ENCODE results near the gene LY6G6F.

Gene LY6G6F

GRCh38 chr6:31706599-31706998 is at the start of gene LY6G6F:
LY6G6F (plus strand) TSS chr6:31706866; CDS start chr6:31706907, 41 bp downstream.
- no peak for DNase-seq

DNA sequence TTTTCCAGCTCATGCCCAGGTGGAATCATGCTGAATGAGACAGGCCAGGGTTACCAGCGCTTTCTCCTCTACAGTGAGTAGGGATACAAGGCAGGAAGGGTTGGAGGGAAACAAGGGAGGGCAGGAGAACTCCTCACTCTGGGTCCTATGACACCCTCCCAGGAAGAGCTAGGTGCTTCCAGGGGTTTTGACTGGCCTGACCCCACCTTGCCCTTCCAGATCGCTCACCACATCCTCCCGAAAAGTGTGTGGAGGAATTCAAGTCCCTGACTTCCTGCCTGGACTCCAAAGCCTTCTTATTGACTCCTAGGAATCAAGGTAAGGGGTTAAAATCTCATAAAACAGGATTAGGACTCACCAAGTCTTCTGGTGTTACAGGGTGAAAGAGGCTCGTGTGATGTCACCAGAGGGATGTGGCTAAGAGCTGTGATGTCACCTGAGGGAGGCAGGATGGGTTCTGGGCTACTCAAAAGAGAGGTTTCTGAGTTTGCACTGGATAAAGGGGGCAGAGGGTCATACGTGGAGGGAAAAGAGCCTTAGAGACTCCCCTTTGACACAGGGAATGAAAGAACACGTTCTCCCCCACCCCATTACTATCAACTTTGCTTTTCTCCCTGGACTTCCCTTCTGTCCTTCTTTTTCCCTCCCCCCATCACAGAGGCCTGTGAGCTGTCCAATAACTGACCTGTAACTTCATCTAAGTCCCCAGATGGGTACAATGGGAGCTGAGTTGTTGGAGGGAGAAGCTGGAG is 49.1 kb upstream of the LY6G6F start:
- DNase-seq = peak; percentile 50

DNA sequence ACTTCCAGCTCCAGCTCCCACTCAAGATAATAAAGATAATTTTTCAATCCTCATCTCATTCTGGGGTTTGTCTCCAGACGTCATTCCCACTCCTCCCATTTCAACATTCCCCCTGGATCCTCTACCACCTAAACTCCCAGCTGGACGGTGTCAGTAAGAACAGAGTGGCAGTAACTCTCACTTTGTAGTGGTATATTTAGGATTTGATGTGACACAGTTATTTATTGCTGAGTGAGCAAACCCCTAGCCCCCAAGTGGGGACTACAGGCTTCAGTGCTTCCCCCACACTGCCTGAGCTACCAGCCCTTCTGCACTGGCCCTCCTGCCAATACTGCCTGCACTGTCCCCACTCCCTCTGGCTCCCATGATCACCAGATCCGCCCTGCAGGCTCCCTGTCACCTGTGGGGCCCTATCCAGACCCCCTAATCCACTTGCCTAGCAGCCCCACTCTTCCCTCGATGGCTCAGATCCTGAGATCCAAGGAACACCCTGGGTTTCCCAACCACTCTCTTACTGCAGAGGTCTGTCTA is 48.4 kb upstream of the LY6G6F start:
- DNase-seq = no peak

GRCh38 chr6:31658983-31659648 is 47.5 kb upstream of the LY6G6F start:
- no peak for DNase-seq

DNA sequence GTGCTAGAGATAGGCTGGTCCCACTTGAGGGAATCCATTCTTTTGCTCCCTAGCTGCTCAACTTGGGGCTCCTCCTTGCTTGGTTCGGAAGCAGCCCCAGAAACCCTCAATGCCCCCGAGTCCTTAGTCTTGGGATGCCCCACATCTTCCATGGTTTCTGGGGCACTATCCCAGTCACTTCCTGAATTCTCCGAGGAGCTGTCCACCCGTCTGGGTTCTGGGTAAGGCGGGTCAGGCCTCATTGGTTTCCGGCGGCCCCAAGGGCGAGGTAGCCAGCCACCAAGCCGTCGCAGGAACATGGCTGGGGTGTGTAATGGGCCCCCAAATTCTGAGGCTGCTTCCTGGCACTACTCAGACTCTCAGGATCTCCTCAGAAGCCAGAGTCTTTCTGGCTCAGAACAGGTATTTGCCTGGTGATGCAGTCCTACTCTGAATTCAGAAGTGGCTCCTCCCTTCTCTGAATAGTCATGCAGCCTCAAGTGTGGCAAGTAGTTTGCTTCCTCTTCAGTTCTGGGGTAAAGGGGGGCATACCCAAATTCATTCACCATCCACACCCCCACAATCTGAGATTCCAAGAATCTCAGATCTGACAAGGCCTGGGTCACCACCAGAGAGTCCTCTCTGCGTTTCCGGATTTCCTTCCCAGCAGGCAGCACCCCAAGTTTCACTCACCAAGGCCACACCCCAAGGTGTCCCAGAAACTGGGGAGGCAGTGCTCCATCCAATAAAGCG is 46.9 kb upstream of the LY6G6F start:
- DNase-seq = peak; percentile 48

- DNase-seq = peak; percentile 85
Measured at GRCh38 chr6:31660381-31661261, 46.0 kb upstream of the LY6G6F start, which contains the start of gene C6orf47. C6orf47 (minus strand) TSS chr6:31660778; CDS start chr6:31659947, 831 bp downstream.

DNA sequence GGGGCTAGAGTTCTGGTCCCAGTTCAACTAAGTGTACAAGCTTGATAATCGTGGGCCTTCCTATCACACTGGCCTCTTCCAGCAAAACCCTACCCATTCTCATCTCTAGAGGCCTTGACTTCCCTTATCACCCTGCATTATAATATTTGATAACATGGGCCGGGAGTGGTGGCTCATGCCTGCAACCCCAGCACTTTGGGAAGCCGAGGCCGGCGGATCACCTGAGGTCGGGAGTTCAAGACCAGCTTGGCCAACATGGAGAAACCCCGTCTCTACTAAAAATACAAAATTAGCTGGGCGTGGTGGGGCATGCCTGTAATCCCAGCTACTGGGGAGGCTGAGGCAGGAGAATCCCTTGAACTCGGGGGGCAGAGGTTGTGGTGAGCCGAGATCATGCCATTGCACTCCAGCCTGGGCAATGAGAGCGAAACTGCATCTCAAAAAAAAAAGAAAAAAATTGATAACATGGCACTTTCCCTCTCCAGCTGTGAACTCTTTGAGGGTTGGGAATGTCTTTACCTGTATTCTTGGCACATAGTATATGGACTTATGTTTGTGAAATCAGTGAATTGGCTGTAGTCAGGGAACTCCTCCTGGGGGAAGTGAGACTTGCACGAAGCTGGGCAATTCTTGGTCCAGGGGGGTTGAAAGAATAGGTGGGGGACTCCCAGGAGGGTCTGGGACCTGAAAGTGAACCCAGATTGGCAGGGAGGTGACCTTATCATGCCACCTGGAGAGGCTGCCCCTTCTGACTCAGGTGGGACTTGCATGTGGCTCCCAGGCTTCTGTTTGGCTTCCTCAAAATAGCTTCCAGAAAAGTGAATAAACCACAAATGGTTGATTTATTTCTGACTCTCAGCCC is 45.2 kb upstream of the LY6G6F start:
- no peak for DNase-seq

DNA sequence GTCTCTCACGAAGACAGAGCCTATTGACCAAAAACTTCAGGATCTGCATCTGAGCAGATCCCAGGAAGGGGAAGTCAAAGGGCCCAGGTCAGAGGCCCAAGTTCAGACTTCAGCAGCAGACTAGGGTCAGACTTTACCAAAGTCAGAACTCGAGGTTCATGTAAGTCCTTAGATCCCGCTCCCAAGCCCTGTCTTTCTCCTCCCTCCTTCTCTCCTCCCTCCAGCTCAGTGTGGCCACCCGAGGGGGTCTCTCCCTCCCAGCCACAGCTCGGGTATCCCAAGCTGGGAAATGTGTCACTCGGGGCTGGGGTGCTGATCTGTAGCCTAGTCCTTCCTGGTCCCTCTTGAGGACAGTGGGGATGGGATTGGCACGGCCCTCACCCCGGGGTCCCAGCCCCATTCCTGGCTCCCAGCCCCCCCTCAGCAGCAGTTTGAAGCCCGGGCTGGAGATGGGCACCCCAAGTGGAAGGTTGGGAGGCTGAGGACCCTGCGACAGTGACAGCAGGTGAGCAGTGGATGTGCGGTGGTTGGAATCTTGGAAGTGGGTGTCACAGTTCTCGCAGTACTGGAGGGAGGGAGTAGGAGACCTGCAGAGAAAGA is 44.4 kb upstream of the LY6G6F start:
- no peak for DNase-seq

DNA sequence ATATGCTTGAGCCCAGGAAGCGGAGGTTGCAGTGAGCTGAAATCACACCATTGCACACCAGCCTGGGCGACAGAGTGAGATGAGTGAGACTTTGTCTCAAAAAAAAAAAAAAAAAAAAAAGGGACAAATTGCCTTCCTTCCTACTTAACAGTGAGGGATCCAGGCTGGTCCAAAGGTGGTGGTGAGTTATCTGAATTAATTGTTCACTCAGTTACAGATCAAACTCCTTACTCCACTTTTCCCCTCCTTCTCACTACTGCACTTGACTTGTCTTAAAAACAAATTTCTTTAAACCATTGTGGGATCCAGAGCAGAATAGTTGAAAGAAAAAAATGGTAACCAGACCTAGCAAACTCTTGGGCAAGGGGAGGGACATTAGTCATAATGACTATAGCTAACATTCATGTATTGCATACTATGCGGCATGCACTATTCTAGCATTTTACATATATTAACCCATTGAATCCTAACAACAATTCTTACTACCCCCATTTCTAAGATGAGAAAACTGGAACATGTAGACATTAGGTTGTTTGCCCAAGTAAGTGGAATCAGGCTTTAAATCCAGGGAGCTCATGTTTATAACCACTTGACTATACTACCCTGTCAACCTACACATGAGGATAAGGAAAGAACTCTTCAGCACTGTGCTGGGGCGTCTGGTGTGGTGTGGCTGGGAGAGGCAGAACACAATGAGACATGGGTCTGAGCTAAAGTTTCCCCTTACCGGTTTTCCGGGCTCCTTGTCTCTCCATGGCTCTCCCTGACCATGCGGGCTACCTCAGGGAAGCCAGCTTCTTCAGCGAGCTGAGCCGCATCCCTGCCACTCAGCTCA is 43.3 kb upstream of the LY6G6F start:
- no peak for DNase-seq

GRCh38 chr6:31663961-31664789 is 42.5 kb upstream of the LY6G6F start:
- no peak for DNase-seq

DNA sequence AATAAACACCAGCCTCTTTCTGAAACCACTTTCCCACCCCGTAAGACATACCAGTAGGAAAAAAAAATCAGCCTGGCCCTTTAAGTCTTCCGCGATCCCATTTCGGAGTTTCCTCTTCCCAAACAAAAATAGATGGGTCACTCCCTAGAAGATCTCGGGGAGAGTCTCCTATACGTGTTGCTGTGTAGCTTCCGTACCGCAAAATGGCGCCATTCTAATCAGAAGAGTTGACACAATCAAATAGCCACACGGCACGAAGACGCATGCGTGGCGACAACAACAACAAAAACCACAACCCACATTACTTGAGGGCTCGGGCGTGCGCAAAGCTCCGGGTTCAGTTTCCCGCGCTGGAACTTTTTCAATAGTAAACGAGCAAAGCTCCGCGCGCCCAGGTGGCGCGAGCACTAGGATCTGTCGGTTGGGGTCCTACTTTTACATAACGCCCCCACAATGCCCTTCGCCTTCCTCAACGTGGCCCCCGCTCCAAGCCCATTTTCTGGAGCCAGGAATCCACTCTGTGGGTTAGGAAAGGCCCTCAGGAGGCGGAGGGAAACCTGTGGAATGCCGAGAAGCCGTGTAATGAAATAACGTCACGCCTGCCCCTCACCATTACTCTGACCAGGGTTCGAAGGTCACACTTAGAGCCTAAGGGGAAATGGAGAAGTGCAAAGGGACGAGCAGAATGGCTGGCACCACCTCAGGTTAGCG is 41.7 kb upstream of the LY6G6F start, which contains the start of gene GPANK1:
TSS of gene GPANK1 (minus strand) at position 208 of the 711 bp plus-strand sequence. CDS start 519 bp downstream, outside the sequence.
- DNase-seq = peak; percentile 95

GRCh38 chr6:31665501-31666336 is 40.9 kb upstream of the LY6G6F start, which contains the start of gene CSNK2B:
CSNK2B (plus strand) TSS chr6:31666080; CDS start chr6:31666832, 752 bp downstream.
- DNase-seq = peak; percentile 99

GRCh38 chr6:31666337-31666965 is 40.2 kb upstream of the LY6G6F start:
- DNase-seq = no peak

- no peak for DNase-seq
Measured at GRCh38 chr6:31669676-31670075, 37.0 kb upstream of the LY6G6F start, which contains the start of gene LY6G5B. LY6G5B (plus strand) TSS chr6:31669976; CDS start chr6:31670951, 975 bp downstream.

GRCh38 chr6:31676322-31676903 is 30.3 kb upstream of the LY6G6F start:
- no peak for DNase-seq

DNA sequence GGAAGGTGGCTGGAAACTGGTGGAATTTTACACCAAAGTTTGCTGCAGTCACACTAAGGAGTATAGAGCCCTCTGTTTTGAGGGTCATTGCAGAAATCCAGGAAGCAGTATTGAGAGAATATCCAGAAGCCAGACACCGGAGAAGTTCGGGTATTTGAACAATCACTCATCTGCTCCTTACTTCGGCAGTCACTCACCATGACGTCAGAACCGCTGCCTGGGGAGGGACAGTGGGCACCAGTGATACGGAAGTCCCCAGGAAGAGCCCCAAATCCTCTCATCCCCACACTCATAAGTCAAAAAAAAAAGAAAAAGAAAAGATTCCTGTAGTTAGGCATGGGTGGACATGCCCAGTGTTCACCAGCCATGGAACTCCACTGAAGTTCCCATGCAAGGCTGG is 29.8 kb upstream of the LY6G6F start:
- no peak for DNase-seq
